HG03354 (cell line): ENCODE data around the gene PCBD2.
"Not testable (repeated sequence)": the region's sequence is repeated elsewhere in the genome, so short reads cannot be mapped to it uniquely, and the experiment has no call there.

ENCODE experiments used
- ATAC-seq: cut with Tn5 transposase; IDR thresholded peaks from one replicate; pipeline ENCODE4 v1.9.1; 2021; ENCODE audit warnings: mild to moderate bottlenecking; ENCODE audit not compliant: unreplicated experiment, poor library complexity, severe bottlenecking

The PCBD2 gene

DNA sequence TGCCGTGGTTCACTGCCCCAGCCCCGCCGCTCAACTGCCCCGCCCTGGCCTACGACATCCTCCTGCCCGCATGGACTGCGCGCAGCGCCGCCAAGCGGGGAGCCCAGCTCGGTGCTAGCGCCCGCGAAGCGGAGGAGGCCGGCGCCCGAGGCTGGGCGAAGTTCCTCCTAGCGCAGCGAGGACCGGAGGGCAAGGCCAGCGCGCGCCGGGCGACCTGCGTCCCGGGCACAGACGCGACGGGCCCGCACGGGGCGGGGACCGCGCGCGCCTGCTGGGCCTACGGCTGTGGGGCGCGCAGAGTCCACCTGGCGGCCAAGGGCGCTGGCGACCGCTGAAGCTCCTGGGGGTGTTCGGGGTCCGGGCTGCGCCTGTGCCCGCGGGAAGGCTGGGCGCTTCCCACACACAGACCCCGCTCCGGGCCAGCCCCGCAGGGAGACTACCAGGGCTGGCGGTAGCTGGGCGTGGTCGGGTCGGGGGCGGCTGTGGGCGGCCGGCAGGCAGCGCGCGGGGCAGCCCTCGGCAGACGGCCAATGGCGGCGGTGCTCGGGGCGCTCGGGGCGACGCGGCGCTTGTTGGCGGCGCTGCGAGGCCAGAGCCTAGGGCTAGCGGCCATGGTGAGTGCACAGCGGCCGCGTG, at the start of gene PCBD2:
TSS of gene PCBD2 (plus strand) at position 522 of the 636 bp plus-strand sequence. CDS start at position 531, 9 bp downstream.
- ATAC-seq: peak; percentile 81

DNA sequence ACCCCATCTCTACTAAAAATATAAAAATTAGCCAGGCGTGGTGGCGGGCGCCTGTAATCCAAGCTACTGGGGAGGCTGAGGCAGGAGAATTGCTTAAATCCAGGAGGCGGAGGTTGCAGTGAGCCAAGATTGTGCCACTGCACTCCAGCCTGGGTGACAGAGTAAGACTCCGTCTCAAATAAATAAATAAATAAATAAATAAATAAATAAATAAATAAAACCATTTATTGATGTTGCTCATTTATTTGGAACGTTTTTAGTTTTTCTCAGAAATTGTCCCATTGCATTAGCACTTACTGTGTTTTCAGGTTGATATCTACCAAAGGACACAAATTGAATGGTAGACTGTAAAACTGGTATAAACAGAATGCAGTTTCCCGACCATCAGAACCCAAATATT, 48.5 kb upstream of the PCBD2 start:
- not testable (repeated sequence) for ATAC-seq

DNA sequence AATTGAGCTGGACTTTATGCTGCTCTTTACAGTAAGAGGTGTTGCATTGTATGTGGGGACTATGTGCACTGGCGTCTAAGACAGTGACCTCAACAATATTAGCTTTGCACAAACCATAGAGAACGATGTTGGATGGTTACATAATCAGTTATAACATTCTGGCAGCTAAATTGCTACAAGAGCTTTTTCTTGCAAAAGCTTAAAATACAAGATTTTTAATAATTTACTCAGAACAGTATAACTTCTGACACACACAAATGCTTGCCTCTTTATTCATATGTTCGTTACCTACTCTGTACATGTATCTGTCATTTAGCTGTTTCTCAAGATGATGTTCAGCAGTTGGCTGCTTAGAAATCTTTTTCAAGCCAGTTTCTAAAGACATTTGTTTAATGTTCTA, 47.5 kb upstream of the PCBD2 start:
- ATAC-seq: no peak

DNA sequence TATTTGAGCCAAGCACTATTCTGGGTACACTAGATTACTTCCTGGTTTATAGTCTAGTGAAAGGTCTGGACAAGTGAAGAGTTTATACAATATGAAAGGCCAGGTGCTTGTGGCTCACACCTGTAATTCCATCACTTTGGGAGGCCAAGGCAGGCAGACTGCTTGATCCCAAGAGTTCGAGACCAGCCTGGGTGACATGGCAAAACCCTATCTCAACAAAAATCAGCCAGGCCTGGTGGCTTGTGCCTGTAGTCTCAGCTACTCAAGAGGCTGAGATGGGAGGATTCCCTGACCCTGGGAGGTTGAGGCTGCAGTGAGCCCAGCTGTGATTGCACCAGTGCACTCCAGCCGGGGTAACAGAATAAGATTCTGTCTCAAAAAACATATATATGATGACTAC, 40.2 kb upstream of the PCBD2 start:
- ATAC-seq: no peak

DNA sequence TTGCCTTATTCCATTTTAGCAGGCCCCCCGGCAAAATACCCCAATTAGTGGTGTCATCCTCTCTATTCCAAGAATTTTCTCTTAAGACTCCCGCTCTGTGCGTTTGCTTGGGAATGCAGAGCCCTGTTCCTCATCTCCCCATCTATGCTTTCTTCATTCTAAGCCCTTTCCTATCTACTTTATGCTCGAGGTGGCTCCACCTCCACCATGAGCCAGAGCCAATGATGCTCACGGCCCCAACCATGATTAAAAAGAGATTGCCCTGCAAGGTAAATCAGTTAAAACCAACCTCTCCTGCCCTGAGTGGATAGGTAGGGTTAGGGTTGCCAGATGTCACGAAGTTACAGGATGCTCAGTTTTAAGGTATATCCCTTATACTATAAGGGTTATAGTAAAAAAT, 31.4 kb upstream of the PCBD2 start:
- ATAC-seq: no peak

DNA sequence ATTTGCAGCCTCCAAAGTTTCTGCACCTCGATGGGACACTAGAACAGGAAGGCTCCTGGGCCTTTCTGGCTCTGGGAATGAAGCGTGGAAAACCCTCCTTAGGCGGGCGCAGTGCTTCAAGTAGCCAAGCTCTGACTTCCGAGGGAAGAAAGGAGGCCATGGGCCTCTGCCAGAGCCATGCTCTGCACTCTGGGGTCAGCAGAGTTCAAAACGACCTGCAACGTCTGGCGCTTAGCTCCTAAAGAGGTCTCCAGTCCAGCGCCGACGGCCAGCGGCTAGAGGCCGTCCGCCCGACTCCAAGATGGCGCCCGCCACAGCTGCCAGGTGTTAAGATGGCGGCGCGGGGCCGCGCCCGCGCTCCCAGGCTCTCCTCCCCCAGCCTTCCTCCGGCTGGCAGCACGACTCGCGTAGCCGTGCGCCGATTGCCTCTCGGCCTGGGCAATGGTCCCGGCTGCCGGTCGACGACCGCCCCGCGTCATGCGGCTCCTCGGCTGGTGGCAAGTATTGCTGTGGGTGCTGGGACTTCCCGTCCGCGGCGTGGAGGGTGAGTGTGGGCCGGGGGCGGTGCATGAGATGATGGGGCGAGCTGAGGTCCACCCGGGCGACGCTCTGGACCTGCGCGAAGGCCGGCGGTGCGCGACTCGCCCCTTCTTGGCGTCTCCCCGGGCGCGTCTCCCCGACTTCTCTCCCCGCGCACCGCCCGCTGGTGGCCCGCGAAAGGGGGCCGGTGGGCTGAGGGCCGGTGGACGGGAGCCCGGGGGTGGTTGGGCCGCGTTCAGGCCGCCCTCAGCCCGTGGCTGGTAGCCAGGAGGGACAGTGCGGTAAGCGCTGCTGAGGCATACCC, 30.7 kb upstream of the PCBD2 start, which contains the start of gene TXNDC15:
TSS of gene TXNDC15 (plus strand) at position 385 of the 844 bp plus-strand sequence. CDS start at position 442, 57 bp downstream.
- ATAC-seq: peak; percentile 83

DNA sequence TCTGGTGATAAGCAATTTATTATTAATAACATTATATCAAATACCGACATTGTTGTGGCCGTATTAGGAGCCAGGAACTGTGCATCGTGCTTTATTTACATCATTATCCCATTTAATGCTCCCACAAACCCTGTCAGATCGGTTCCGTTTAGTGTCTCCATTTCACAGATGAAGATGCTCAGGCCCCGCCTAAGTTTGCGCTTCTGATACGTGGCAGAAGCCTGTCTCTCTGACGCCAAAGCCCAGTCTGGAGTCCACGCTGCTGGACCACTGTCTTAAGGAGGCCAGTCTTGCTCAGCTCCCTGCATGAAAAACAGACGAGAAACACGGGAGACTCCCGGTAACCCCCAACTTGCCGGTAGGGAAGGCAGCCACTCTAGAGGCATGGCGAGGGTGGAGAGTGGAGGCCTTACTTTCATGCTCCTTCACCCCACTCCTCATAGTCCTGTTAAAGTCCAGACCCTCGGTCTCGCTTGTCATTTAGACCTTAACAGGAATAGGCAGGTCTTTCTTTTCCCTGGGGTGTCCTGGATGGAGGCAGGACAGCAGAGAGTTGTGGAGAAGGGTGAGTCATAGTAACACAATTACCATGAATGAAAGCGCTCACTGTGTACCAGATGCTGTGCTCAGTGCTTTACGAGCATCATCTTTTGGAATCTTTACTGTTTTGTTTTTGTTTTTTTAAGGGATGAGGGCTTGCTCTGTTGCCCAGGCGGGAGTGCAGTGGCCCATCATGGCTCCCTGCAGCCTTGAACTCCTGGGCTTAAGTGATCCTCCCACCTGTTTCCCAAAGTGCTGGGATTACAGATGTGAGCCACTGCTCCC, 29.9 kb upstream of the PCBD2 start:
- ATAC-seq: peak; percentile 40

DNA sequence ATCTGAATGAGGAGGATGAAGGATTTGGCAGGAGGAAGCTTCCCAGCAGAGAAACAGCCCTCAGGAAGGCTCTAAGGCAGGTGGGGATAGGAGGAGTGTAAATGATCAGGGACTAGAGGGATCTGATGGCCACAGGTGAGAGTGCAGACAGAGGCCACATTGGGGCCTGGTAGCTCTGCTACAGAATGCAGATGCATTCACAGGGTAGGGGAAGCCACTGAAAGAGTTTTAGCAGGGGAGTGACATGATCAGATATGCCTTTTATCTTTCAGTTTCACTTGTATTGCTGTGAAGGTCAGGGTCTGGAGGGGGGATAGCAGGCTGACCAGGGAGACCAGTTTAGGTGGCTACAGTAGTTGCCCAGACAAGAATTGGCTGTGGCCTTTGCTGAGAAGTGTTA, 27.8 kb upstream of the PCBD2 start:
- ATAC-seq: peak; percentile 42

DNA sequence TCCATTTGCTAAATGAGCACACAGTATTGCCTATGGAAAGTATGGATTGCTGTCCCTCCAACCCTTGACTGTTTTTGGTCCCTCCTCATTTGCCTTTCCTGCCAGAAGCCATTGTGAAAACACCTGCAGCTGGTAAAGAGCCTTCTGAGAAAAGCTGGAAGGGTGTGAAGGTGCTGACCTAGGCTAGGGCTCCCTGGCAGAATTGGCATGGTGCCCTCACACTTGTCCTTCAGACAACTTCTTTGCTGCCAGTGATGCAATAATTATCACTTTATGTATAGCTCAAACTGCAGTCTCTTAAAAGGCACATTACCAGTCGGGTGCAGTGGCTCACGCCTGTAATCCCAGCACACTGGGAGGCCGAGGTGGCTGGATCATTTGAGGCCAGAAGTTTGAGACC, 26.5 kb upstream of the PCBD2 start:
- no peak for ATAC-seq

DNA sequence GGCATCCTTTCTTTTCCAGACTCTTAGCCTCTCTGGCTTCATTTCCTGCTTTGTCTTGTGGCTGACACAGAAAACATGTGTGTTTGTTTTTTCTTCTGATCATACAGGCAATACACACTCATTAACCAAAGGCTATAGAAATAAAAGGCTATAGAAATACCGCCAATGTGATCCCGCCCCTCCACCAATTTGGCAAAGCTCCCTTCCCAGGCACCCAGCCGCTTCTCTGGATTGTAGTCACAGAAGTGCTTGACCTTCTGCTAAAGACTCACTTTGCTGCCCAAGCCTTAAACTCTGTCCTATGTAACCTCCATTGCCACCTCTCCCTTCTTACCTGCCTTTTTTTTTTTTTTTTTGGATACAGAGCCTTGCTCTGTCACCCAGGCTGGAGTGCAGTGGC, 25.5 kb upstream of the PCBD2 start:
- no peak for ATAC-seq

DNA sequence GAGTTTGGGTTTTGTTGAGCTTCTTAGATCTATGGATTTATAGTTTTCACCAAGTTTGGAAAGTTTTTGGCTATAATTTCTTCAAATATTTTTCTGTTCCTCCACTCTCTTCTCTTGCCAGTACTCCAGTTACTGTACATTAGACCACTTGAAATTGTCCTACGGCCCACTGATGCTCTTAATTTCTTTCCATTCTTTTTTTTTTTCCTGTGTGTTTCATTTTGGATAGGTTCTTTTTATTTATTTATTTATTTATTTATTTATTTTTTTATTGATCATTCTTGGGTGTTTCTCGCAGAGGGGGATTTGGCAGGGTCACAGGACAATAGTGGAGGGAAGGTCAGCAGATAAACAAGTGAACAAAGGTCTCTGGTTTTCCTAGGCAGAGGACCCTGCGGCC, 24.0 kb upstream of the PCBD2 start:
- ATAC-seq: not testable (repeated sequence)

DNA sequence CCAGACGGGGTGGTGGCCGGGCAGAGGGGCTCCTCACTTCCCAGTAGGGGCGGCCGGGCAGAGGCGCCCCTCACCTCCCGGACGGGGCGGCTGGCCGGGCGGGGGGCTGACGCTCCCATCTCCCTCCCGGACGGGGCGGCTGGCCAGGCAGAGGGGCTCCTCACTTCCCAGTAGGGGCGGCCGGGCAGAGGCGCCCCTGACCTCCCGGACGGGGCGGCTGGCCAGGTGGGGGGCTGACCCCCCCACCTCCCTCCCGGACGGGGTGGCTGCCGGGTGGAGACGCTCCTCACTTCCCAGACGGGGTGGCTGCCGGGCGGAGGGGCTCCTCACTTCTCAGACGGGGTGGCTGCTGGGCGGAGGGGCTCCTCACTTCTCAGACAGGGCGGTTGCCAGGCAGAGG, 23.2 kb upstream of the PCBD2 start:
- not testable (repeated sequence) for ATAC-seq

DNA sequence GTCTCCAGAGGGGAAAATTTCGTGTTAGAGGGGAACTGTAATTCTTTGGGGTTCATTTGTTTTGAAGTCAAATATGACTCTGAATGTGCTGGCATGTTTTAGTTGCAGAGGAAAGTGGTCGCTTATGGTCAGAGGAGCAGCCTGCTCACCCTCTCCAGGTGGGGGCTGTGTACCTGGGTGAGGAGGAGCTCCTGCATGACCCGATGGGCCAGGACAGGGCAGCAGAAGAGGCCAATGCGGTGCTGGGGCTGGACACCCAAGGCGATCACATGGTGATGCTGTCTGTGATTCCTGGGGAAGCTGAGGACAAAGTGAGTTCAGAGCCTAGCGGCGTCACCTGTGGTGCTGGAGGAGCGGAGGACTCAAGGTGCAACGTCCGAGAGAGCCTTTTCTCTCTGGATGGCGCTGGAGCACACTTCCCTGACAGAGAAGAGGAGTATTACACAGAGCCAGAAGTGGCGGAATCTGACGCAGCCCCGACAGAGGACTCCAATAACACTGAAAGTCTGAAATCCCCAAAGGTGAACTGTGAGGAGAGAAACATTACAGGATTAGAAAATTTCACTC, 17.3 kb upstream of the PCBD2 start:
- ATAC-seq: no peak

DNA sequence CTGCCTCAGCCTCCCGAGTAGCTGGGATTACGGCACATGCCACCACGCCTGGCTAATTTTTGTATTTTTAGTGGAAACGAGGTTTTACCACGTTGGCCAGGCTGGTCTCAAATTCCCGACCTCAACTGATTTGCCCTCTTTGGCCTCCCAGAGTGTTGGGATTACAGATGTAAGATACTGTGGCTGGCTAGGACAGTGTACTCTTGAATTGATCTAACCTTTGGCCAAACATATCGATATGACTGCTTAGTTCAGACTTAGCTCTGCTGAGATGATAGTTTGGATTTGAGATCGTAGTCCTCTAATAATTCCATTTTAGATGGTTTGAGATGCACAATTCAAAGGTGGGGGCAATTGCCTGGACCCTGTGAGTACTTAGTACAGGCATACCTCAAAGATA, 15.6 kb upstream of the PCBD2 start:
- ATAC-seq: no peak

DNA sequence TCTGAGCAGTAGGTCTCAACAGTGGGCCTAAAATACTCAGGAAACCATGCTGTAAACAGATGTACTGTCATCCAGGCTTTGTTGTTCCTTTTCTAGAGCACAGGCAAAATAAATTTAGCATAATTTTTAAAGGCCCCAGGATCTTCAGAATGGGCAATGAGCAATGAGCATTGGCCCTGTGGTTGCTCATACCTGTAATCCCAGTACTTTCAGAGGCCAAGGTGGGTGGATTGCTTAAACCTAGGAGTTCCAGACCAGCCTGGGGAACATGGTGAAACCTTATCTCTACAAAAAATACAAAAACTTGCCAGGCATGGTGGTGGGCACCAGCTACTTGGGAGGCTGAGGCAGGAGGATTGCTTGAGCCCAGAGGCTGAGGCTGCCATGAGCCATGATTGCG, 13.5 kb upstream of the PCBD2 start:
- ATAC-seq: no peak

DNA sequence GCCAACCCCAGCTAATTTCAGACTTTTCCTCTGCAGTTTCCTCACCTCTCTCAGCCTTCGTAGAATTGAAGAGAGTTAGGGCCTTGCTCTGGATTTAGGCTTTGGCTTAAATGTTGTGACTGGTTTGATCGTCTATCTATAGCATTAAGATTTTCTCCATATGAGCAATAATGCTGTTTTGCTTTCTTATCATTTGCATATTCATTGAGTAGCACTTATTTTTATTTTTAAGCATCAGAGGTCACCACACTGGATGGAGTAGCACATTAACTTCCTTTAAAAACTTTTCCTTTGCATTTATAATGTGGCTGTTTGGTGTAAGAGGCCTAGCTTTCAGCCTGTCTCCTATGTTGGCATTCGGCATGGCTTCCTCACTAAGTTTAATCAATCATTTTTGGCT, 12.6 kb upstream of the PCBD2 start:
- ATAC-seq: no peak

DNA sequence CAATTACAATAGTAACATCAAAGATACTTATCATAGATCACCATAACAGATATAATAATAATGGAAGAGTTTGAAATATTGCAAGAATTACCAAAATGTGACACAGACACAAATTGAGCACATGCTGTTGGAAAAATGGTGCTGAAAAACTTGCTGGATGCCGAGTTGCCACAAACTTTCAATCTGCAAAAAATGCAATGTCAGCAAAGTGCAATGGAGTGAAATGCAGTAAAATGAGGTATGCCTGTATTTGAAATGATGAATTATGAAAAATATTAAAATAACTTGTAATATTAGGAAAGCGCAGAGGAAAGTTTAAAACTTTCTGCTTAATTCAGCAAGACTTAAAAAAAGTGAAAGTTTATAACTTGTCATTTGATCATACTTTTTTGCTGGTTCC, 12.0 kb upstream of the PCBD2 start:
- no peak for ATAC-seq

DNA sequence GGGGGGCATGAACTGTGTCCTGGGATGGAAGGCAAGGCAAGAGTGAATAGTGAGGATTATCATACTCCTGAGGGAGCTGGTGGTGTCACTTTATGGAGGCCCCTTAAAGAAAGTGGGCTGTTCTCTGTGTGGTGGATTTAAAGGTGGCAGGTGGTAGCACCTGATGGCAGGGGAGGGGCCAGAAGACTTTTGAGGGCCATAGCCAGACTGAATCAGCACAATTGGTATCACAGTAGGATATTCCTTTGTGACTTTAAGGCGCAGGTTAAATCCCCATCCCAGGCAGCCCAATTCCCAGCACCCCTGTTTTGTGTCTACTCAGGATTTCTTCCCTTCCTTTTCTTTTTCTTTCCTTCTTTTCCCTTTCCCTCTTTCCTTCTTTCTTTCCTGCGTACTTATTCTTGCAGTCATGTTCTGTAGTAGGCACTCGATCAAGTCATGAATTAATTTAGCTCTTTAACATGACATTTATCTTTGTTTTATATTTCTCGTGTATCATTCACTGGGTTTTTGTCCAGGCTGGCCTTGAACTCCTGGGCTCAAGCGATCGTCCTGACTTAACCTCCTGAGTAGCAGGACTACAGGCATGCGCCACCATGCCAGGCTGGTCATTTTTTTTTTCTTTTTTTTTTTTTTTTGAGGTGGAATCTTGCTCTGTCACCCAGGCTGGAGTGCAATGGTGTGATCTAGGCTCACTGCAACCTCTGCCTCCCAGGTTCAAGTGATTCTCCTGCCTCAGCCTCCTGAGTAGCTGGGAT, 11.0 kb upstream of the PCBD2 start:
- ATAC-seq: no peak

DNA sequence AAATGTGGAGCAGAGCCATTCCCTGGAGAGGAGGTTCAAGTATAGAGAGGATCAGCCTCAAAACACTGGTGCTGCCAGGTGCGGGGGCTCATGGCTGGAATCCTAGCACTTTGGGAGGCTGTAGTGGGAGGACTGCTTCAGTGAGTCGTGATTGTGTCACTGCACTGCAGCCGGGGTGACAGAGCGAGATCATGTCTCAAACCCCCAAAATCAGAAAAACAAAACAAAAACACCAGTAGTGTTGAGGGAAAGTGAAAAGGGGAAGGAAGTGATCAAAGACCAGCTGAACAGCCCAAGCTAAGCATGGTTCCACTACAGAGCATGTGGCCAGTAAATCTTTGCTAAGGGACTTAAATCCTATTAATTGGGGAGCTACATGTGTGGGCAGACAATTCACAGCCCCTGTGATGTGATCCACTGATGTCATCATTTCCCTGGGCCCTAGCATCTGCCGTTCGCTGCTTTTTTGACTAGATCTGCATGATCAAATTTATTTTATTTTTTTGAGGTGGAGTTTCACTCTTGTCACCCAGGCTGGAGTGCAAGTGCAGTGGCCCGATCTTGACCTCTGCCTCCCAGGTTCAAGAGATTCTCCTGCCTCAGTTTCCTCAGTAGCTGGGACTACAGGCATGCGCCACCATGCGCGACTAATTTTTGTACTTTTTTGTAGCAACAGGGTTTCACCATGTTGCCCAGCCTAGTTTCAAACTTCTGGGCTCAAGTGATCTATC, 2.7 kb upstream of the PCBD2 start:
- ATAC-seq: peak; percentile 30
